Right kidney (tissue), 1 donor: ENCODE data around the gene APCDD1.
A peak's percentile ranks its signal among the peaks of the same experiment; 100 is the strongest.
"Not testable (repeated sequence)": the region's sequence is repeated elsewhere in the genome, so short reads cannot be mapped to it uniquely, and the experiment has no call there.

Source experiments
- DNase-seq: peaks from one replicate; pipeline ENCODE4 v3.0.0-alpha.2; 2016

Gene APCDD1

GRCh38 chr18:10487154-10487553, 32.7 kb downstream of the APCDD1 start:
- no peak for DNase-seq

- no peak for DNase-seq
These were observed 33.6 kb downstream of the APCDD1 start for GRCh38 chr18:10488017-10488416.

- no peak for DNase-seq
These were observed 36.1 kb downstream of the APCDD1 start for GRCh38 chr18:10490401-10491165.

GRCh38 chr18:10495936-10496335, 41.5 kb downstream of the APCDD1 start:
- DNase-seq, result no peak

GRCh38 chr18:10497206-10497749, 42.8 kb downstream of the APCDD1 start:
- no peak for DNase-seq

- DNase-seq, result no peak
These were observed 44.8 kb downstream of the APCDD1 start for GRCh38 chr18:10499230-10499629.

GRCh38 chr18:10500038-10500437, 45.6 kb downstream of the APCDD1 start:
- no peak for DNase-seq

- no peak for DNase-seq
These were observed 50.3 kb downstream of the APCDD1 start for GRCh38 chr18:10504723-10505122.

- DNase-seq, result not testable (repeated sequence)
These were observed 51.5 kb downstream of the APCDD1 start for GRCh38 chr18:10505892-10506291.

- no peak for DNase-seq
These were observed 54.2 kb downstream of the APCDD1 start for GRCh38 chr18:10508591-10508990.

- DNase-seq, result no peak
These were observed 56.8 kb downstream of the APCDD1 start for GRCh38 chr18:10511236-10511635.

GRCh38 chr18:10514082-10514481, 59.6 kb downstream of the APCDD1 start:
- DNase-seq, result no peak

- DNase-seq, result no peak
These were observed 60.2 kb downstream of the APCDD1 start for GRCh38 chr18:10514601-10515000.

- no peak for DNase-seq
These were observed 61.0 kb downstream of the APCDD1 start for GRCh38 chr18:10515456-10515855.

GRCh38 chr18:10516078-10516477, 61.6 kb downstream of the APCDD1 start:
- no peak for DNase-seq

- peak; percentile 58 for DNase-seq
These were observed 64.3 kb downstream of the APCDD1 start for GRCh38 chr18:10518595-10519255.

- no peak for DNase-seq
These were observed 64.9 kb downstream of the APCDD1 start for GRCh38 chr18:10519366-10519765.

GRCh38 chr18:10519999-10520935, 65.8 kb downstream of the APCDD1 start:
- DNase-seq, result peak; percentile 46

- no peak for DNase-seq
These were observed 67.1 kb downstream of the APCDD1 start for GRCh38 chr18:10521566-10521965.

GRCh38 chr18:10522574-10522973, 68.1 kb downstream of the APCDD1 start:
- DNase-seq, result no peak

- no peak for DNase-seq
These were observed 69.1 kb downstream of the APCDD1 start for GRCh38 chr18:10523544-10523943.
